Left ventricle myocardium inferior (tissue), 1 donor: Measurements from ENCODE around the gene DCN. TPM values are rescaled to one million over a fixed set of nuclear protein-coding genes. Genes with fewer than 3 reads are reported as not detected.

Source experiments
- DNase-seq: peaks from one replicate; pipeline ENCODE4 v3.0.0-alpha.2; 2020
- H3K27ac ChIP-seq: fragments of 200-600 bp; replicated peaks from 2 replicates; pipeline ENCODE4 v1.8.0; 2021
- H3K27me3 ChIP-seq: fragments of 200-600 bp; 2 replicates; pipeline ENCODE4 v1.8.0; 2021; ENCODE audit warnings: low read depth
- H3K36me3 ChIP-seq: fragments of 200-600 bp; 2 replicates; pipeline ENCODE4 v1.8.0; 2021
- H3K4me1 ChIP-seq: fragments of 200-600 bp; 2 replicates; pipeline ENCODE4 v1.8.0; 2021
- H3K4me3 ChIP-seq: fragments of 200-600 bp; 2 replicates; pipeline ENCODE4 v1.8.0; 2021; ENCODE audit warnings: mild to moderate bottlenecking, moderate library complexity
- H3K9me3 ChIP-seq: fragments of 200-600 bp; replicated peaks from 2 replicates; pipeline ENCODE4 v1.8.0; 2021
- intact Hi-C: fragments of 100-400 bp; cut with micrococcal nuclease; formaldehyde crosslinking; loops from one replicate; pipeline ENCODE4 v1.11.0; 2022
- total RNA-seq: library from RNA; stranded (reverse); fragmentation: NEBNext Ultra II Directional; extraction: Animal tissue kit (Norgen Biotek cat#: 25700); gene quantifications from one replicate; pipeline ENCODE4 v1.2.1, GENCODE V29; 2021
- TF ChIP-seq, protein P1 (sequence below): fragments of 200-600 bp; IDR thresholded peaks from 2 replicates; pipeline ENCODE4 v1.8.0; 2021; ENCODE audit warnings: antibody characterized with exemption, mild to moderate bottlenecking, borderline replicate concordance
- donor health status: DM: no; HTN: yes; CAD: no; lungs with severe emphysema.

Gene DCN
- total RNA-seq, 1 donor from 2014 or later = 716 TPM

DNA sequence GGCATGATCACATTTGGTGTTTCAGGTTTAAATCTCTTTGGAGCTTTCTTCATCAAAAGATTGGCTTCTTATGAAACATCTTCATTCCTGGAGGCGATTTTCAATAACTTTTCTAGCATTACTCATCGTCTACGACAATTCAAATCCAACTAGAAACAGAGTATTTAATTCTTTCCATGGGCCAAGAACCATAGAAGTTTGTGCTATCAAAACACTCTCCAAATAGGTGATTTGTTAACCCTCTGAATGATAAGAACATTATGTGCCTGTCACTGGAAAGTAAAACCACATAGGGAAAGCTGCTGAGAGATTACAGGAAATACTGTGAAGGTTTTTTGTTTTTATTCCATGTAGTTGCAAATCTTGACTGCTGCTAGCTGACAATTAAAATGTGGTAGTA lies 6.9 kb upstream of the DCN start:
- no peak for DNase-seq
- TF ChIP-seq, protein P1, sequence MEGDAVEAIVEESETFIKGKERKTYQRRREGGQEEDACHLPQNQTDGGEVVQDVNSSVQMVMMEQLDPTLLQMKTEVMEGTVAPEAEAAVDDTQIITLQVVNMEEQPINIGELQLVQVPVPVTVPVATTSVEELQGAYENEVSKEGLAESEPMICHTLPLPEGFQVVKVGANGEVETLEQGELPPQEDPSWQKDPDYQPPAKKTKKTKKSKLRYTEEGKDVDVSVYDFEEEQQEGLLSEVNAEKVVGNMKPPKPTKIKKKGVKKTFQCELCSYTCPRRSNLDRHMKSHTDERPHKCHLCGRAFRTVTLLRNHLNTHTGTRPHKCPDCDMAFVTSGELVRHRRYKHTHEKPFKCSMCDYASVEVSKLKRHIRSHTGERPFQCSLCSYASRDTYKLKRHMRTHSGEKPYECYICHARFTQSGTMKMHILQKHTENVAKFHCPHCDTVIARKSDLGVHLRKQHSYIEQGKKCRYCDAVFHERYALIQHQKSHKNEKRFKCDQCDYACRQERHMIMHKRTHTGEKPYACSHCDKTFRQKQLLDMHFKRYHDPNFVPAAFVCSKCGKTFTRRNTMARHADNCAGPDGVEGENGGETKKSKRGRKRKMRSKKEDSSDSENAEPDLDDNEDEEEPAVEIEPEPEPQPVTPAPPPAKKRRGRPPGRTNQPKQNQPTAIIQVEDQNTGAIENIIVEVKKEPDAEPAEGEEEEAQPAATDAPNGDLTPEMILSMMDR = no peak
- Histone ChIP-seq H3K4me1 (no peaks in the 10 kb centered on the region), H3K27ac (no peak overlapping the region), H3K9me3 (peaks cover 5% of the 10 kb centered on the region), H3K4me3 (no peak overlapping the region), H3K27me3 (no peaks in the 10 kb centered on the region), H3K36me3 (no peaks in the 10 kb centered on the region)
- intact Hi-C loops = loop anchor here (10.0 kb wide), 1 partner anchor 135 kb away; no protein-coding TSS in a partner anchor

DNA sequence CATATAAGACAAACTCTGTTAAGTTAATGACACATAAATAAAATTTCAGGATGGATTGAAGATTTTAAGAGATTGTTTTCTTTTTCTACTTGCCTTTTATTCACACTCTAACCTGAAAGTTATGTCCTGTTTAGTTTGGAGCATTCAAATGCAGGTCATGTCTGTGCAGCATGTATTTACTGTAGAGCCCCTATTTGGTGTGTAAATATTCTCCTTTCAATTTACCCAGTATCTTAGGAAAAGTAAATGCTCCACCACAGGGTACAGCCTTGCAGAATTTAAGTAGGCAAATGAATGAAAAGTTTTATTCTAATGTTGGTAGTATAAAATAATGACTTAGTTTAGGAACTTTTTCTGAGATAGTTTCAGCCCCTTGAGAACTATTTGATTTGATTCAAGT lies 6.2 kb upstream of the DCN start:
- no peak overlapping the region for H3K27ac ChIP-seq
- H3K4me3 ChIP-seq = no peak overlapping the region
- intact Hi-C loops = loop anchor here (10.0 kb wide), 1 partner anchor 136 kb away; no protein-coding TSS in a partner anchor
- DNase-seq = no peak
- H3K4me1 ChIP-seq = no peaks in the 10 kb centered on the region
- peaks cover 5% of the 10 kb centered on the region for H3K9me3 ChIP-seq
- TF ChIP-seq, protein P1 = no peak
- no peaks in the 10 kb centered on the region for H3K27me3 ChIP-seq
- H3K36me3 ChIP-seq = no peaks in the 10 kb centered on the region

DNA sequence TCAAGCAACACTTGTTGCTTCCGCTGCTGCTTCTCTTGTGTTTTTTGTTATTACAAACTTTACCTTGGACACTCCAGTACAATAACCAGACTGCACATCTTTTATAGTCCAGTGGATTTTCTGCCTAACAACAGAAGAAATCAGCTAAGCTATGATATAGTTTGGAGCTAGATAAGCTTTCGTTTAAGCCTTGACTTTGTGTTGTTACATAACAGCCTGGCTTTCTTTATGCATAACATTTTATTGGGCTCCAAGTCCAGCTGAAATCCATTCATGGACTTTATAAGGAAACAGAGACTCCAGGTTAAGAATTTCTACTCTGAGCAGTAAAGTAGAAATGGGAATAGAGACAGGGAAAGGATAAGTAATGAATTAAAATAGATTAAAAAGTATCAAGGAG lies 3.5 kb upstream of the DCN start:
- intact Hi-C loops = loop anchor here (10.0 kb wide), 1 partner anchor 139 kb away; no protein-coding TSS in a partner anchor
- H3K4me1 ChIP-seq = no peaks in the 10 kb centered on the region

GRCh38 chr12:91185421-91185820 lies 2.8 kb upstream of the DCN start:
- Histone ChIP-seq H3K4me3 (no peak overlapping the region), H3K9me3 (no peaks in the 10 kb centered on the region), H3K36me3 (no peaks in the 10 kb centered on the region), H3K4me1 (no peaks in the 10 kb centered on the region), H3K27ac (peak overlapping the region; percentile 85), H3K27me3 (no peaks in the 10 kb centered on the region)
- no peak for DNase-seq
- intact Hi-C loops = loop anchor here (10.0 kb wide), 1 partner anchor 139 kb away; no protein-coding TSS in a partner anchor
- TF ChIP-seq, protein P1 = no peak

More for the DNA sequence above, 3.5 kb upstream of the DCN start:
- TF ChIP-seq, protein P1 = no peak
- Histone ChIP-seq H3K27ac (peak overlapping the region; percentile 85), H3K36me3 (no peaks in the 10 kb centered on the region), H3K27me3 (no peaks in the 10 kb centered on the region), H3K4me3 (no peak overlapping the region), H3K9me3 (no peaks in the 10 kb centered on the region)
- no peak for DNase-seq

DNA sequence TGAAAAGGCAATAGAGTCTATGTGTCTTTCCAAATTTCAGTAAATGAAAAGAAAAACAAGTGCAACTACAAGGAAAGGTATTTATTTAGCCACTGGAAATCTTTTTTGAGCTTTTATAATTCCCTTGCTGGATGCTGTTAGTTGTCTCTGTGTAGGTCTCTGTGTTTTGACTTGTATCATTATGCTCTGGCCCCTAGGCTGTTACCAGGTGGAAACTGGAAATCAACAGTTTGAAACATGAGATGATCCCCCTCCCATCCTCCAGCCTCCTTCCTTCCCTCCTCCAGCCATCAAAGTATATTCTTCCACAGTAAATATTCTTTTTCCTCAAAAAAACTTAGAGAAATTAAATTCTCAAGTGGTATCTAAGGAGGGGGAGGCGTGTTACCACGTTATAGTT lies 934 bp upstream of the DCN start:
- Histone ChIP-seq H3K36me3 (no peaks in the 10 kb centered on the region), H3K4me1 (no peaks in the 10 kb centered on the region), H3K27ac (peak overlapping the region; percentile 85), H3K27me3 (no peaks in the 10 kb centered on the region), H3K9me3 (no peaks in the 10 kb centered on the region), H3K4me3 (peak overlapping the region; percentile 56)
- intact Hi-C loops = loop anchor here (10.0 kb wide), 1 partner anchor 141 kb away; no protein-coding TSS in a partner anchor
- no peak for DNase-seq
- TF ChIP-seq, protein P1 = no peak
